ENCODE measurements around the gene RNASE7.

- no peak for TF ChIP-seq EZH2 (IDR thresholded peaks at IDR 0.05; ENCODE audit: insufficient read depth, low read length)
- TF ChIP-seq CTCF (IDR thresholded peaks at IDR 0.05; ENCODE audit: insufficient read depth, low read depth, low read length) = no peak
These were observed 23.4 kb upstream of the RNASE7 start for GRCh38 chr14:21018781-21019180.

All from astrocyte (in vitro differentiated cells and primary cell).